GM06990 (cell line): Measurements from ENCODE around the gene FAM240A.

Experiments used
- DNase-seq: peaks from one replicate; pipeline ENCODE4 v3.0.0-alpha.2; 2011; ENCODE audit not compliant: insufficient read length; ENCODE audit errors: extremely low read depth
- H3K27me3 ChIP-seq: replicated peaks from 2 replicates; pipeline ENCODE4 v1.6.0; 2011; ENCODE audit warnings: low read length; ENCODE audit not compliant: control insufficient read depth, insufficient read depth
- H3K36me3 ChIP-seq: 2 replicates; pipeline ENCODE4 v1.5.1; 2011; ENCODE audit warnings: low read length; ENCODE audit not compliant: control insufficient read depth, insufficient read depth
- H3K4me3 ChIP-seq: replicated peaks from 2 replicates; pipeline ENCODE4 v1.5.1; 2011; ENCODE audit warnings: low read depth, mild to moderate bottlenecking, control low read depth, low read length
- TF ChIP-seq, protein P1 (sequence below): IDR thresholded peaks from 2 replicates; pipeline ENCODE4 v1.5.1; 2011; ENCODE audit warnings: low read length, control low read depth, mild to moderate bottlenecking, inconsistent platforms; ENCODE audit not compliant: insufficient read depth, poor library complexity, severe bottlenecking

The FAM240A gene

GRCh38 chr3:46667657-46668056 is 55.3 kb downstream of the FAM240A start:
- H3K36me3 ChIP-seq, result no peaks in the 10 kb centered on the region
- no peak for DNase-seq
- H3K4me3 ChIP-seq, result no peak overlapping the region
- H3K27me3 ChIP-seq, result peaks cover 3% of the 10 kb centered on the region; the same call in 1 of the 2 replicates
- TF ChIP-seq, protein P1, sequence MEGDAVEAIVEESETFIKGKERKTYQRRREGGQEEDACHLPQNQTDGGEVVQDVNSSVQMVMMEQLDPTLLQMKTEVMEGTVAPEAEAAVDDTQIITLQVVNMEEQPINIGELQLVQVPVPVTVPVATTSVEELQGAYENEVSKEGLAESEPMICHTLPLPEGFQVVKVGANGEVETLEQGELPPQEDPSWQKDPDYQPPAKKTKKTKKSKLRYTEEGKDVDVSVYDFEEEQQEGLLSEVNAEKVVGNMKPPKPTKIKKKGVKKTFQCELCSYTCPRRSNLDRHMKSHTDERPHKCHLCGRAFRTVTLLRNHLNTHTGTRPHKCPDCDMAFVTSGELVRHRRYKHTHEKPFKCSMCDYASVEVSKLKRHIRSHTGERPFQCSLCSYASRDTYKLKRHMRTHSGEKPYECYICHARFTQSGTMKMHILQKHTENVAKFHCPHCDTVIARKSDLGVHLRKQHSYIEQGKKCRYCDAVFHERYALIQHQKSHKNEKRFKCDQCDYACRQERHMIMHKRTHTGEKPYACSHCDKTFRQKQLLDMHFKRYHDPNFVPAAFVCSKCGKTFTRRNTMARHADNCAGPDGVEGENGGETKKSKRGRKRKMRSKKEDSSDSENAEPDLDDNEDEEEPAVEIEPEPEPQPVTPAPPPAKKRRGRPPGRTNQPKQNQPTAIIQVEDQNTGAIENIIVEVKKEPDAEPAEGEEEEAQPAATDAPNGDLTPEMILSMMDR, result no peak

GRCh38 chr3:46668116-46668515 is 55.8 kb downstream of the FAM240A start:
- H3K36me3 ChIP-seq, result no peaks in the 10 kb centered on the region
- TF ChIP-seq, protein P1, result no peak
- no peak for DNase-seq
- no peak overlapping the region for H3K4me3 ChIP-seq
- H3K27me3 ChIP-seq, result peaks cover 2% of the 10 kb centered on the region

GRCh38 chr3:46668591-46668990 is 56.3 kb downstream of the FAM240A start:
- no peak overlapping the region for H3K4me3 ChIP-seq
- TF ChIP-seq, protein P1, result no peak
- no peak for DNase-seq
- H3K36me3 ChIP-seq, result no peaks in the 10 kb centered on the region
- peaks cover 4% of the 10 kb centered on the region for H3K27me3 ChIP-seq

- H3K27me3 ChIP-seq, result peaks cover 4% of the 10 kb centered on the region
- H3K36me3 ChIP-seq, result no peaks in the 10 kb centered on the region
- no peak overlapping the region for H3K4me3 ChIP-seq
- DNase-seq, result no peak
- TF ChIP-seq, protein P1, result no peak
Observed at GRCh38 chr3:46669191-46669999, 57.1 kb downstream of the FAM240A start.

DNA sequence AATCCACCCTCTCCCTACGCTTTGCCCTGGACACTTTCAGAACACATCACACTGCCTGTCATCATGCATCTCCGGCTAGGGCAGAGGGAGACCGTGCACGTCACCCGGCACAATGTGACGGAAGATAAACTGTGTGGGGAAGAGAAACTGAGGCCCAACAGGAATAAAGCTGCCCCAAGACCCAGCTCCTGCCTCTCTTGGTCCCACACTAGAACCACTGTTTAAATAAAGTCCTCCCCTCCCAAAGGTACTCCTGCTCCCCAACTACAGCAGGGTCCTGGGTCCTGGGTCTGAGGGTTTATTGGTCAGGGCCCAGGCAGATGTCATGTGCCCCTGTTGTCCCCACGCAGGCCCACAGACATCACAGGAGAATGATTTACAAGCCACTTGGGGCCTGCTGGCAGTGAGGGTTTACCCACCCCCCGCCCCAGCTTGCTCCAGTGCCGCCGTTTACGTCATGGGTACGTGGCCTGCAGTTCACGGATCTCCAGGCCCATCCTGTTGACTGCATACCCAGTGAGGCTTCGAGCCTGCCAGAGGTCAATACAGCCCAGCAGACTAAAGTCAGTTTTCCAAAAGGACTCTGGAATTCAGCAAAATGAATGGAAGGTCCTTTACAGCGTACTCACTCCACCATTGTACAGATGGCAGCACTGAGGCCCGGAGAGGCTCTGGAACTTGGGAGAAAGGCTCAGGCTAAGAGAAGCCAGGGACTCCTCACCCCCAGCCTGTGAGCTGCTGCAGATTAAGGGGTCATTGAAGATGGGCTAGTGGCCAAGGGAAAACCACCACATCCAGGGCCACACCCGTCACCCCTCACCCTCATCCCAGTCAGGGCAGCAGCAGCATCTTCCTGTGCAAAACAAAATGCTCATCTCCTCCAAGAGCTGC is 57.9 kb downstream of the FAM240A start:
- H3K36me3 ChIP-seq, result no peaks in the 10 kb centered on the region
- peaks cover 4% of the 10 kb centered on the region for H3K27me3 ChIP-seq
- H3K4me3 ChIP-seq, result no peak overlapping the region
- TF ChIP-seq, protein P1, result no peak
- DNase-seq, result no peak
